WTC11 (cell line): Measurements from ENCODE around the gene PALMD.

Experiments used
- CREB1 ChIP-seq: sonication (generic); formaldehyde crosslinking; IDR thresholded peaks from 2 replicates; pipeline ENCODE4 v1.8.0; 2023; ENCODE audit warnings: mild to moderate bottlenecking, missing genetic modification reagents
- CTCF ChIP-seq: fragments of 200-600 bp; IDR thresholded peaks from 2 replicates; pipeline ENCODE4 v1.8.0; 2022; ENCODE audit warnings: antibody characterized with exemption
- ZNF423 ChIP-seq: fragments of 250-450 bp; sonication (Bioruptor Pico); IDR thresholded peaks from 2 replicates; pipeline ENCODE4 v2.1.2; 2022; ENCODE audit warnings: mild to moderate bottlenecking, moderate library complexity

- TF ChIP-seq CTCF (no peak), ZNF423 (CRISPR knock-in tag) (no peak), CREB1 (CRISPR knock-in tag) (no peak)
Observed at GRCh38 chr1:99644279-99645004, 1.5 kb upstream of the PALMD start.
